ENCODE results near the gene BTBD17.

DNA sequence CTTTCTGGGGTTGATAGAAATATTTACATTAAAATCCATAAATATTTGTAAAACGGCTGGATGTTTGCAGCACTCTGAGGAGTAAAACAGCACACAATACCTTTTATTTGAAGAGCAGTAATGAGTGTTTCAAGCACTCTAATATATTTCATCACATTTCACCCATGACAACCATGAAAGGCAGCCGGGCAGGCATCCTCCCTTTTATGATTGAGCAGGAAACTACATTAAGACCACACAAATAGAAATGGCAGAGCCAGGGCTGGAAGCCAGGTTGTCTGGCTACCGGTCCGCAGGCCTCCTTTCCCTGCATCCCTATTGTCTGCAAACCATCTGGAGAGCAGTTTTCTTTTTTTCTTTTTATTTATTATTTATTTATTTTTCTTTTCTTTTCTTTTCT is 47.1 kb upstream of the BTBD17 start:
- TF ChIP-seq, protein P1, sequence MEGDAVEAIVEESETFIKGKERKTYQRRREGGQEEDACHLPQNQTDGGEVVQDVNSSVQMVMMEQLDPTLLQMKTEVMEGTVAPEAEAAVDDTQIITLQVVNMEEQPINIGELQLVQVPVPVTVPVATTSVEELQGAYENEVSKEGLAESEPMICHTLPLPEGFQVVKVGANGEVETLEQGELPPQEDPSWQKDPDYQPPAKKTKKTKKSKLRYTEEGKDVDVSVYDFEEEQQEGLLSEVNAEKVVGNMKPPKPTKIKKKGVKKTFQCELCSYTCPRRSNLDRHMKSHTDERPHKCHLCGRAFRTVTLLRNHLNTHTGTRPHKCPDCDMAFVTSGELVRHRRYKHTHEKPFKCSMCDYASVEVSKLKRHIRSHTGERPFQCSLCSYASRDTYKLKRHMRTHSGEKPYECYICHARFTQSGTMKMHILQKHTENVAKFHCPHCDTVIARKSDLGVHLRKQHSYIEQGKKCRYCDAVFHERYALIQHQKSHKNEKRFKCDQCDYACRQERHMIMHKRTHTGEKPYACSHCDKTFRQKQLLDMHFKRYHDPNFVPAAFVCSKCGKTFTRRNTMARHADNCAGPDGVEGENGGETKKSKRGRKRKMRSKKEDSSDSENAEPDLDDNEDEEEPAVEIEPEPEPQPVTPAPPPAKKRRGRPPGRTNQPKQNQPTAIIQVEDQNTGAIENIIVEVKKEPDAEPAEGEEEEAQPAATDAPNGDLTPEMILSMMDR (conservative IDR thresholded peaks at IDR 0.05; ENCODE audit: low read depth, low read length) = no peak
- no peak for TF ChIP-seq EZH2 (IDR thresholded peaks at IDR 0.05; ENCODE audit: borderline replicate concordance, low read depth, low read length, poor library complexity, severe bottlenecking)
